DND-41 (cell line): ENCODE data around the gene SH2D4B.
"Not testable (repeated sequence)": the region's sequence is repeated elsewhere in the genome, so short reads cannot be mapped to it uniquely, and the experiment has no call there.

Source experiments
- EZH2 ChIP-seq: IDR thresholded peaks from 3 replicates; pipeline ENCODE4 v1.6.1; 2012; ENCODE audit warnings: borderline replicate concordance, low read depth, mild to moderate bottlenecking, moderate library complexity, low read length, inconsistent platforms; ENCODE audit not compliant: severe bottlenecking
- TF ChIP-seq, protein P1 (sequence below): IDR thresholded peaks from 2 replicates; pipeline ENCODE4 v1.5.1; 2012; ENCODE audit warnings: borderline replicate concordance, low read length, moderate library complexity, mild to moderate bottlenecking; ENCODE audit not compliant: poor library complexity, severe bottlenecking; ENCODE audit errors: extremely low read depth

DNA sequence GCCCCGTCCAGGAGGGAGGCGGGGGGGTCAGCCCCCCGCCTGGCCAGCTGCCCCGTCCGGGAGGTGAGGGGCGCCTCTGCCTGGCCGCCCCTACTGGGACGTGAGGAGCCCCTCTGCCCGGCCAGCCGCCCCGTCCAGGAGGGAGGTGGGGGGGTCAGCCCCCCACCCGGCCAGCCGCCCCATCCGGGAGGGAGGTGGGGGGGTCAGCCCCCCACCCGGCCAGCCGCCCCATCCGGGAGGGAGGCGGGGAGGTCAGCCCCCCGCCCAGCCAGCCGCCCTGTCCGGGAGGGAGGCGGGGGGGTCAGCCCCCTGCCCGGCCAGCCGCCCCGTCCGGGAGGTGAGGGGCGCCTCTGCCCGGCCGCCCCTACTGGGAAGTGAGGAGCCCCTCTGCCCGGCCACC, 3.1 kb upstream of the SH2D4B start:
- TF ChIP-seq, protein P1, sequence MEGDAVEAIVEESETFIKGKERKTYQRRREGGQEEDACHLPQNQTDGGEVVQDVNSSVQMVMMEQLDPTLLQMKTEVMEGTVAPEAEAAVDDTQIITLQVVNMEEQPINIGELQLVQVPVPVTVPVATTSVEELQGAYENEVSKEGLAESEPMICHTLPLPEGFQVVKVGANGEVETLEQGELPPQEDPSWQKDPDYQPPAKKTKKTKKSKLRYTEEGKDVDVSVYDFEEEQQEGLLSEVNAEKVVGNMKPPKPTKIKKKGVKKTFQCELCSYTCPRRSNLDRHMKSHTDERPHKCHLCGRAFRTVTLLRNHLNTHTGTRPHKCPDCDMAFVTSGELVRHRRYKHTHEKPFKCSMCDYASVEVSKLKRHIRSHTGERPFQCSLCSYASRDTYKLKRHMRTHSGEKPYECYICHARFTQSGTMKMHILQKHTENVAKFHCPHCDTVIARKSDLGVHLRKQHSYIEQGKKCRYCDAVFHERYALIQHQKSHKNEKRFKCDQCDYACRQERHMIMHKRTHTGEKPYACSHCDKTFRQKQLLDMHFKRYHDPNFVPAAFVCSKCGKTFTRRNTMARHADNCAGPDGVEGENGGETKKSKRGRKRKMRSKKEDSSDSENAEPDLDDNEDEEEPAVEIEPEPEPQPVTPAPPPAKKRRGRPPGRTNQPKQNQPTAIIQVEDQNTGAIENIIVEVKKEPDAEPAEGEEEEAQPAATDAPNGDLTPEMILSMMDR = not testable (repeated sequence)
- not testable (repeated sequence) for TF ChIP-seq EZH2
